GM19043 (cell line): ENCODE data around the gene PRM2.
A peak's percentile ranks its signal among the peaks of the same experiment; 100 is the strongest.

ENCODE experiments used
- ATAC-seq: cut with Tn5 transposase; IDR thresholded peaks from one replicate; pipeline ENCODE4 v1.9.1; 2021; ENCODE audit warnings: low read depth; ENCODE audit not compliant: unreplicated experiment

PRM2 gene

DNA sequence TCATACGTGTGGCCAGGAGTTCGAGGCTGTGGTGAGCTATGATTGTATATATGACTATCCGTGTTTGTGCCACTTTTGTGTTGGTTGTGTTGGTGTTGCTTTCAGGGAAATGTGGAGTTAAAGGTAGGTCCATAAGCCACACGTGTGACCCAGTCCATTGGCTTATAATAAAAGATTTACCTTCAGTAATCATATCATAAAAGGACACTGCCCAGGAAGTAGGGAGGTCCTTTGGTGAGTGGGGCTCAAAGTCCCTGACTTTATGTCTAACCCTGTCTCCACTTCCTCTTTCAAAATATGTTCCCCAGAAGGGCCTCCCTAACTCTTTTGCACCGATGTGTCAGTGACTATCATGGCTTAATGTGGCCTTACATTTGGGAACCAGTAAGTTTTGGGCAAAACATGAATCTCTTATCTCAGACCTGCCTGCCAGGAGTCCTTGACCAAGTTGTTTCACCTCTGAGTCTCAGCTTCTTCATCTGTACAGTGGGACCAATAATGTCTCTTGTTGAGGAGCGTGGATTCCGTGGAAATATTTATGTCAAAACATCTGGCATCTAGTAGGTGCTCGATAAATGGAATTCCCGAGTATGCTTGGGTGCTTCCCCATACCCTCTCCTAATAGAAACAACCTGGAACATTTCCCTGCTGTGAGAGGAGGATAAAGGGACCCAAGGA is 12.0 kb downstream of the PRM2 start:
- no peak for ATAC-seq

DNA sequence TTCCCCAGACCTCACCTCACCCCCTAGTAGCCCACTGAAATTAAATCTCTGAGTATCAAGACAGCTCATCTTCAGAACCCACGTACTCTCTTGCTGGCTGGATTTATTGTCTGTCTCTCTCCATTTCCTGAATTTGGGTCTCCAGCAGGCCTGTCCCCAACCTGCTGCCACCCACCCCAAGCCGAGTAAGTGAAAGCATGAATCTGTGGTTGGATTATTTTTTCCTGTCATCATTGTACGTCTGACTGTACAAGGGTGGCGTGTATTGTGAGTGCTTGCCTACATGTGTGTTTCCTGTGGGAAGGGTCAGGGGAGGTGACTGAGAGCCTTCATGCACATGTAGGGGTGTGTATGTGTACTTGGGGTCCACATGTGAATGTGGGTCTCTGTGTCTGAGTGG is 12.5 kb downstream of the PRM2 start:
- no peak for ATAC-seq

DNA sequence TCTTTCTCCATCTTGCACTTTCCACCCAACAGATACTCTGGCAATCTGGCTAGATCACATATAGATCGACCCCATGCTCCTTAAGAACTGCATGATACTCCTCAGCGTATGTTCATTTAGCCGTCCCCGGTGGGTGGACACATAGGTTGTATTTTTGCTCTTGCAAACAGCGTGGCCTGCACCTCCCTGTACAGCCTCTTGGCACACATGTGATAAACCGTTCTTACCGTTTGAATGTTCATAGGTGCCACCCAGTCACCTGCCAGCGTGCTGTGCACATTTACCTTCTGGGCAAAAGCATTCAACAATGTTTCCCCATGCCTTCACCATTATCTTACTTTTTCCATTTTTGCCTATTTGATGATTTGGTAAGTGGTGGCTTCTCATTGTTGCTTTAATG is 13.4 kb downstream of the PRM2 start:
- no peak for ATAC-seq

DNA sequence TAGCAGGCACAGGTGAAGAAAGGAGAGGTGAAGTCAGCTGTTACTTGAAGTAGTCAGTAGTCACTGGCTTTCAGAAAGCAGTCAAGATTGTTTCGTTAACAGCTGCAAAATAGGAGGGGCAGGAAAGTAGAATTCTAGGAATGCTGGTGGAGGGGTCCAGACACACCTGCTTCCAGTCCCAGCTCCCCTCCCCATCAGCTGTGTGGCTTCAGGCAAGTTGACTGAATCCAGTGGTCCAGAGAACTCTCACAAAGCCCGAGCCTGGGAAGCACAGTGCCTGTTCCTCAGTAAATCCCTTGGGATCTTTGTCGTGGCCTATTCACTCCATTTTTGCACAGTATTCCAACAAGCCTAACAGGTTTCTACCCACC is 15.7 kb downstream of the PRM2 start:
- no peak for ATAC-seq

DNA sequence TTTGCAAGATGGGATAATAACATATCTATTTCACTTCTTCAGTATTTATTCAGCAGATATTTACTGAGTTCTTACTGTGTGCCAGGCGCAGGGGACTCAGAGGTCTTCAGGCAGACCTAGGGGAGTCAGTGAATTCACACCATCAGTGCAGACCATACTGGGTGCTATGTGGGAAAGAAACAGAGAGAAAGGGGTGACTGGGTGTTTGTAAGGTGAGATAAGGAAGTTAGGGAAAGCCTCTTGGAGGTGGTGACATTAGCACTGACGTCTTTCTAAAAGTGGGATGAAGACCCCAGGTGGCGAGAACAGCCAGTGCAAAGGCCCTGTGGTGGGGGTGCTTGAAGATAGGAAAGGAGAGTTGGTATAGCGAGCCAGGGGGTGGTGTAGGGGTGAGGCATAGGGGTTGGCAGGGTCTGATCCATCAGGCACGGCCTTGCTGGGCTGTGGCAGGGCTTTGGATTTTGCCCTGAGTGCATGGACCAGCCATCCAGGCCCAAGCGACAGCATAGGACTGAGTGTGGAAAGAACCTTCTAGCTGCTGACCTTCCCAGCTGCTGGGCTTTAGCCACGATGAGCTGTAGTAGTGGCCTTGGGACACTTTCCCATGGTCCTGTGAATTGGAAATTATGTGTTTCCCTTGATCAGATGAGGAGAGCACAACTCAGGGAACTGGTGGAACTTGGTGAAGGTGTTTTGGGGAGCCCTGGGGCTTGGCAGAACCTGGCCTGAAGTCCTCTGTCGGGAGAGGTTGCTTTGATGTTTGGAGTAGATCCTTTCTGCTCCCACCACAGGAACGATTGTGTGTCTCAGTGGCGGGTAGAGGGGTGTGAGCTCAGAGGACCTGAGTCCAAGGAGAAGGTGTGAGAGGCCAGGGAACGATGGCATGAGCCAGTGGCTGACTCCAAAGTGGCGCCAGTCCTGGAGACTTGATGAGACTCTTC is 16.4 kb downstream of the PRM2 start:
- no peak for ATAC-seq

DNA sequence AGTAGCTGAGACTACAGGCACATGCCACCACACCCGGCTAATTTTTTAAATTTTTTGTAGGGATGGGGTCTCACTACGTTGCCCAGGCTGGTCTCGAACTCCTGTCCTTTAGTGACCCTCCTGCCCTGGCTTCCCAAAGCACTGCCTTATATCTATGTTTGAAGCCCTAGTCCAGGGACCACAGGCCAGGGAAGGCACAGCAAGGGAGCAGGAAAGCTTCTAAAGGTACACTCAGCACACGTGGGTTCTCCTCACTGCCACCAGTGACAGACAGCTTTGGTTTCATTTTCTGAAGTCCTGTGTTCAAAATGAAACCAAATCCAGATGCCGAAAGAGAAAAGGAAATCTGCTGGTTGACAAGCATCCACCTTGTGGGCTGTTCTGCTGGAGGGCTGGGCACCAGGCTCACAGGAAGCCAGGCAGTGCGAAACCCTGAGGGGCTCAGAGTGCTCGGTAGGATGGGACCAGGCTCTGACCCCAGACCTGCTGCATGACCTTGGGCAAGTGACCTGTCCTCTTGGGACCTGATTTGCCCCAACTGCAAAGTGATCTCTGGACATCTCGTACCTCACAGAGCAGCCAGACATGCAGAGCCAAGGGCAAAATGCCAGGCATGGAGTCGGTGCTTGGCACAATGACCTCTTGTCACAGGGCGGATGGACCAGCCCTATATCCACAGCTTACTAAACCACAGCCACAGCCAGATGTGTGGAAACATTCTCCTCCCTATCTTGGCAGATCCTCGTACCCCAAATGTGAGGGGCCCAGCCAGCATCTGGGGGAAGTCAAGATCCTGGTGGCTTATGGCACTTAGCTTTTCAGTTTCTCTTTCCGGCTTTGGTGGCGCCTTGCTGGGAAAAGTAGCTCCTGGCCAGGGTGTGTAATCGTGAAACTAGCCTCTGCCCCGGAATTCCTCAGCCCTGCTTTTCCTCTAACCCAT is 17.5 kb downstream of the PRM2 start:
- ATAC-seq, result no peak

DNA sequence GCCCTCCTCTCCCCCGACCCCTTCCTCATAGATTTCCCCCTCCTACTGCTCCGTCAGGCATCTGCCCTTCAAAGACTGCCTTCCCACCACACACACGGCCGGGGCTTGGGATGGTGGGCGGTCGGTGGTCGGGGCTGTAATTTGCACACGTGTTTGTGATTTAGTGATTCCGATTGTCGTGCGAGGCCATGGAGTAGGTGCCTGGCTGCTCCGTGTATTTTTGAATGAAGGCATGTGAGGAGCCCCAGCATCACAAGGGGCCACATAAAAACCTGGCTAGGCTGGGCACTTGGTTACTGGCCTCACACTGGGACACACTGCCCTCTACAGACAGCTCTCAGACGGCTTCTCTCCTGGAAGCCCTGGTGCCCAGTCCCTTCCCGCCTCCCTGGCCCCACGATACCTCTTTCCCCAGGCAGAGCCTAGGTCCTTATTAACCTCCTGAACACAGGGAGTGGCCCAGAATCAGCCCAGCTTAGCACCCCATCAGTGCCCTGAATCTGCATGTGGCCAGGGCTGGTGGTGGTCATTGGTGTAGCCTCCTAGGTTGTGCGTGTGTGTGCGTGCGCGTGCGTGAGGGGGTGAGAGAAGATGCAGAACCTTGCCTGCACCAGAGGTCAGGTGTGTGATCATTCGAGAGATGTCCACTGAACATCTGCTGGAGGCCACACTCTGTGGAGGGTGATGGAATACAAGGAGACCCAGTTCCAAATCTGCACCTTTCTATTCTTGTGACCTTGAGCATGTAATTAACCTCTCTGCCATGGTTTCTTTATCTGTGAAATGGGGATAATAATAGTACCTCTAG is 18.9 kb downstream of the PRM2 start:
- ATAC-seq, result no peak

DNA sequence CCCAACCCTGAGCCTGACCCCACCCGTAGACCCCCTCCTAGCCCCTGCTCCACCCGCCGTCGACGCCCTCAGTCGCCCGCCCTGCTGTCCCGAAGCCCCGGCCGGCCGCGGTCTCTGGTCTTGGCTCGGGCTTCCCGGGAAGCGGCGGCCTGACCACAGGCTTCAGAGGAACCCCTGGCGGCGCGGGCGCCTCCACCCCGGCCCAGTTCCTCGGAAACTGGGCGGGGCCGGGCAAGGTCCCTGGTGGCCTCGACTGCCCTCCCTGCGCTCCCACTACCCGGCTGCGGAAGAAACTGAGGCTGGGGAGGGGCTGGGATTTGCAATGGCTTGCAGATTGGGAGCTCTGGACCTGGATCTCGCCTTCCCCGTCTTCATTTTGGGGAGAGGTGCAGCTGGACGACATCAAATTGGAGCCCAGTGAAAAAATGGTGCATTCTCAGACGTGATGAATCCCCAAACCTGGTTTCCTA is 19.6 kb downstream of the PRM2 start:
- no peak for ATAC-seq

DNA sequence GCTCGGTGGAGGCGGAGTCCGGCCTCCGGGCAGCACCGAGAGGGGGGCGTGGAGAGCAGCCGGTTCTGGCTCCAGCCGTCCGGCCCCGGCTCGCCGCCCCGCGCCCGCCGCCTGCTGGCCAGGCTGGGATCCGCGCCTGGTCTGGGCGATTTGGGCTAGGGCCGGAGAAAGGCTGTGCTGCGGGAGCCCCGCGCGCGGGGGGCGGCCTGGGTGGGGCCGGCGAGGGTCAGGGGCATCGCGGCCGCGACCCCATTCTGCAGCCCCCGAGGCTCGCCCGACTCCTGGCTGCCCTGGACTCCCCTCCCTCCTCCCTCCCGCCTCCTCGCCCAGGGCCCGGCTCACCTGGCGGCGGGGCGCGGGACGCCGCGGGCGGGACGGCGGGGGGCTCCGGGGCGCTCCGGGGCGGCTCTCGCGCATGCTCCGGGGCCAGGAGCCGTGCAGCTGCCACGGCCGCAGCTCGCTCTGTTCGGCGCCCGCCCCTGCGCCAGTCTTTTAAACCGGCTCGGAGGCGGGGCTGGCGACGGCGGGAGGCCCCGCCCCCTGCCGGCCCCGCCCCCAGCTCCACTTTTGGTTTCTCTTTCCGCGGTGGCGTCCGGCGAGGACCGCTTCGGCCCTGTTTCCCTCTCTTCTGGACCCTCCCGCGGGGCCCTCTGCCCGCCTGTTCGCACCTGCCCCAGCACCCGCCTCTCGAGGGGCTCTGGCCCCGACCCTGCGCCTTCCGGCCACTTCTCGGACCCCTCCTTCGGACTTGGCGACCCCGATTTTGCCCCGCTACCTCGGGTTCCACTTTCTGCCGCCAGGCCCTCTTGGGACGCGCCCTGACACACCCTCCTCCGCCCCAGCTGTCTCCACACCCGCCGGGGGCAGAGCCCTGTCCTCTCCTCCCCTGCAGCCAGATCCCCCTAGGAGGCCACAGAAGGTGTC is 20.3 kb downstream of the PRM2 start, which contains the start of gene SOCS1:
Gene SOCS1 (minus strand): TSS at position 468 of the 924 bp plus-strand sequence. CDS start 726 bp downstream, outside the sequence.
- peak; percentile 47 for ATAC-seq

DNA sequence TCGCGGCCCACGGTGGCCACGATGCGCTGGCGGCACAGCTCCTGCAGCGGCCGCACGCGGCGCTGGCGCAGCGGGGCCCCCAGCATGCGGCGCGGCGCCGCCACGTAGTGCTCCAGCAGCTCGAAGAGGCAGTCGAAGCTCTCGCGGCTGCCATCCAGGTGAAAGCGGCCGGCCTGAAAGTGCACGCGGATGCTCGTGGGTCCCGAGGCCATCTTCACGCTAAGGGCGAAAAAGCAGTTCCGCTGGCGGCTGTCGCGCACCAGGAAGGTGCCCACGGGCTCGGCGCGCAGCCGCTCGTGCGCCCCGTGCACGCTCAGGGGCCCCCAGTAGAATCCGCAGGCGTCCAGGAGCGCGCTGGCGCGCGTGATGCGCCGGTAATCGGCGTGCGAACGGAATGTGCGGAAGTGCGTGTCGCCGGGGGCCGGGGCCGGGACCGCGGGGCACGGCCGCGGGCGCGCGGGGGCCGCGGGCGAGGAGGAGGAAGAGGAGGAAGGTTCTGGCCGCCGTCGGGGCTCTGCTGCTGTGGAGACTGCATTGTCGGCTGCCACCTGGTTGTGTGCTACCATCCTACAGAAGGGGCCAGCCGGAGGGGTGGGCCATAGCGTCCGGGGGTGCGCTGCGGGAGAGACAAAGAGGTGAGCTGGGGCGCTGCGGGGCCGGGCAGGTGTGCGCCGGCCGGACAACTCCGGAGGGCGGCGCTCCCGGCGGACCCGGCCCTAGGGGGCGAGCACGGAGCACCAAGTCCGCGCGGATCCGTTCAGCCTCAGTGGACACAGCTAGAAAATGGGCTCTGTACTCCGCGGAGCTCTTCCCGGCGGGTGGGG is 21.2 kb downstream of the PRM2 start:
- ATAC-seq, result no peak

DNA sequence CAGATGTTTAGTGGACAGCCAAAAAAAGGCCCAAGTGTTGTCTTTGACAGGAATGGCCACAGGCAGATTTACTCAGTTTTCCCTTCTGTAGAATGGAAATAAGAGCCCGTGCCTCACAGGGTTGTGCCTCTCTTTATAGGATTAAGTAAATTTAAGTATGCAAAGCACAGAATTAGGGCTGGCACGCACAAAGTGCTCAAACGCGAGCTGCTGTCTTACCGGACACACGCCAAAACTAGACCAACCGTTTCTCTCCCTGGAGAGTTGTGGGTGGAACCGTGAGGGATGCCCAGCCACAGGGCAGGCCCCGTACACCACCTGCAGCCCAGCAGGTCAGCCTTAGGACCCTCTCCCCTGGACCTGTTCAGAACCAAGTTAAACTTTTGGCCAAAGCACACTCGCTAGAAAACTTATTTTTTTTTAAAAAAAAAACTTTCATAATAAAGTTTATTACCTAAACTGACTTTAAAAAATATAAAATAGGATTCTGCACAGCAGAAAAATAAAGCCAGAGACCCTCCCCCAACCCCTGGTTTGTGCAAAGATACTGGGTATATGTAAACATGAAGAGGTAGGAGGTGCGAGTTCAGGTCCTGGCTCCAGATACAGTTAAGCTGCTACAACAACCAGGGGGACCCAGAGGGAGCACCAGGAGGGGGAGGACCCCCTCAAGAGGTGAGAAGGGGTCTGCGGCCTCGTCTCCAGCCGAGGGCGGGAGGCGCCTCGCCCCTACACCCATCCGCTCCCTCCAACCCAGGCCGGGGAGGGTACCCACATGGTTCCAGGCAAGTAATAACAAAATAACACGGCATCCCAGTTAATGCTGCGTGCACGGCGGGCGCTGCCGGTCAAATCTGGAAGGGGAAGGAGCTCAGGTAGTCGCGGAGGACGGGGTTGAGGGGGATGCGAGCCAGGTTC is 22.0 kb downstream of the PRM2 start:
- no peak for ATAC-seq

DNA sequence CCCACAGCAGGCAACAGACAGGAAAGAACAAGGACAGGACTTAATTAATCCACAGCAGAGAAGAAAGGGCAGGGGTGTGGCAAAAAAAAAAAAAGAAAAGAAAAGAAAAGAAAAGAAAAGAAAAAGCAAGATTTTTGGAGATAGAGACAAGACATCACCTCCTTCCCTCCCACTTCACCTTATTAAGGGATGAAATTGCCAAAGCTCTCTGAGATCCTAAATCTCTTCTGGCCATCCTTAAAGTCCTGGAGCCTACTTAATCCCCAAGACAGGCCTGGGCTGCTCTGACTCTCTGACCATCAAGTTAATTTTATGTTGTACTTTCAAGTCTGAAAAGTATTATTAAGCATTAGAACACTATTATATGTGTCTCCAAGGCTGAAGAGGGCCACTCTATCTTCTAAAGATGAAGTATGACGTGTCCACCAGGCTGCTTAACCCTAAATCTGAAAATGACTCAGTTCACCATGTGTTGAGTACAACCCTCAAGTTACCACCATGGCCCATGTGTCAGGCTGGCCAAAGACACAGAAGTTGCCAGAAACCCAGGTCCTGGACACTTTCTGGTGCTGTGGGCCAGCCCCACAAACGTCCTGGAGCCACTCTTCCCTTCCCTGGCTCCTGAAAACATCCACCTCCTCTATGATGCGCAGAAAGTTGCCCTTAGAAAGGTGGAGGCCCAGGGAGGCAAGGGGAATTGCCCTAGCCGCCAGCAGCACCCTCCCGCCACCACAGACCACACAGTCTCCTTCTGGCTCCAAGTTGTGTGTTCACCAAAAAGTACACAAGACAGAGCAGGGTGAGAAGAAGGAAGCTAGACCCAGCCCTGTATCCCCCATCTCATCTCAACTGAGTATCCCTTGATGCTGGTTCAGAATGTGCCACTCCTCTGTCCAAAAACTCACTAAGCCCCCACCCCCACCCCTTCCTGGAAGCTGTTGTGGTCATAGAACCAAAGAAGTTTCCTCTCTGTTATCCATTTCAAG is 23.0 kb downstream of the PRM2 start:
- no peak for ATAC-seq

DNA sequence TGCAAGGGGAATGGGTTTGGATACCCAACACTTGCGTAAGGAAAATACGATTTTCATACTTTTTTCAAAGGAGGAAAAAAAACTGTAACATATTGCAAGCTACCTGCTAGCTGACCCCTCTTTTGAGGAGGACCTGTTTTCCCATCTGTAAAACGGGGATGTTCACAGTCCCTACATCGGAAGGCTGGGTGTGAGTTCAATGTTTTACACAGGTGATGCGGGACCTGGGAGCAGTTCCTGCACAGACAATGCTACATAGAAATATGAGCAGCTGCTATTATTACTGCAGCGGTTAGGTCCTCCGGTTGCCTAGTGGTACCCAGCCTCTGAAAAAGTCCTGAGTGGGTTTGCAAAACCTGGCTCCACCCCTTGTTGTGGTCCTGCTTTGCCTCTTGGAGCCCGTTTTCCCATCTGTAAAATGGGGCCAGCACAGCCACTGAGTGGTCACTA is 23.8 kb downstream of the PRM2 start:
- no peak for ATAC-seq

DNA sequence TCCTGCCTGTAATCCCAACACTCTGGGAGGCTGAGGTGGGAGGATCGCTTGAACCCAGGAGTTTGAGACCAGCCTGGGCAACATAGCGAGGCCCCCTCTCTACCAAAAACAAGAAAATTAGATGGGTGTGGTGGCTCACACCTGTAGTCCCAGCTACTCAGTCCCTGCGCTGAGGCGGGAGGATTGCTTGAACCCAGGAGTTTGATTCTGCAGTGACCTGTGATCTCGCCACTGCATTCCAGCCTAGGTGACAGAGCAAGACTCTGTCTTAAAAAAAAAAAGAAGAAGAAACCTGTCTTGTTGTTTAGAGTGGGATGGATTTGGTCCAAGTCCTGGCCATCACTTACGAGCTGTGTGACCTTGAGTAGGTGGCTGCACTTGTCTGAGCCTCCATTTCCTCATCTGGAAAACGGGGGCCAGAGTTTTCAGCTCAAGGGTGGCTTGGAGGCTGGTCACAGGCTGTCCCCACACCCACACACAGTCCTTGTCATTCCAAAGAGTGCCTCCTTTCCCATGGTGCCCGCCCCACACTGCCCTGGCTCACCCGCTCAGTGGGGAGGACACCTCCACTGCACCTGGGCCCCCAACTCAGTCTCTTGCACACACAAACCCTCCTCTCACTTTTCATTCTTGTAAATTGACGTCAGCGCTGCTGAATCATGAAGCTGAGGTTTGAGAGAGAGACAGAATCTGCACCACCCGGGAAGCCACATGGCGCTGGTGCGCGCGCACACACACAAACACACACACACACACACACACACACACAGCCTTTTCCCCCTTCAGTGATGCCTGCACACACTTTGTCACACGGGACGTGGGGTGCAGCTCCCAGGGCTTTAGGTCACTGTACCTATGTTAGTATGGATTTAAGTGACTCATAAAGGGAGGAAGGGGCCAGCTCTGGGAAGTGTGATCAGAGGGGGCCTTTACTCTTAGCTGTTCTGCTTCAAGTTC is 24.5 kb downstream of the PRM2 start:
- no peak for ATAC-seq
